Lower leg skin (tissue), 3 donors: ENCODE results near the gene FAM78A.

ENCODE experiments used
- CTCF ChIP-seq, 3 donors: fragments of 450-650 bp; IDR thresholded peaks; one replicate each; pipeline ENCODE4 v1.5.1; 2016; ENCODE audit warnings: antibody characterized with exemption in 3 of 3, mild to moderate bottlenecking in 3 of 3, moderate library complexity in 2 of 3
- POLR2A ChIP-seq, 2 donors: fragments of 450-650 bp; IDR thresholded peaks; one replicate each; pipeline ENCODE4 v1.6.1; 2016 to 2017; ENCODE audit warnings: antibody characterized with exemption in 2 of 2, mild to moderate bottlenecking in 1 of 2, moderate library complexity in 1 of 2

DNA sequence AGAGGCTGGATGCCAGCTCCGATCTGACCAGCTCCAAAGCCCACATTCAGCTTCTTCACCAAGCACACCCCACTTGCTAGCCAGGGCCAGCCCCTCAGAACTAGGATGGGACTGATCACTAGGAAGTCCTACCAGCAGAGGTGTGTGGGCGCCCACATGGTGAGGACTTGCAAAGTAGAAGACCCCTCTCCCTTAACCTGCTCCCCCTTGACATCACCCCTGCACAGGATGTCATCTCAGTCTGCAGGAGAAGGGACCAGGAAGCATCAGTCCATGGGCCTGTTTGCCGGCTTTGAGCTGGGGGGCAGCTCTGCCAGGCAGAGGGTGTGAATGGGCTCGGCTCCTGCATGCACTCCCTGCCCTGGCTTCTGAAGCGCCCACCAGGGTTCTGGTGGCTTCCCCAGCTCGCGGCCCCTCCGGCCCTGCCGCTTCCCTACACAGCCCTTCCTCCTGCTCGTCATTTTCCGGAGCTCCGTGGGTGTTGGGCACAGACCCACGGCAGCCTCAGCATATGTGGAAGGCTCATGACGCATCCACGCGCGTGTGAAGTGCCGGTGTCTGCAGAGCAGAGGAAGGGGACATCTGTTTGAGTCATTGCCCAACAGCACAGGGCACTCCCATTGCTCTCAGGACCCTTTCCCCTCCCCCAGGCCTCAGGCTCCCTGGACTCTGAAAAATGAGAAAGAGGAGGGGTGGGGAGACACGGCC is 3.7 kb upstream of the FAM78A start:
- TF ChIP-seq POLR2A (IDR thresholded peaks at IDR 0.05) (no peak), CTCF (IDR thresholded peaks at IDR 0.05) (no peak)
